ENCODE results near the gene SMIM27. TPM values are rescaled to one million over a fixed set of nuclear protein-coding genes. Genes with fewer than 3 reads are reported as not detected.

SMIM27 gene
- total and polyA plus RNA-seq, 2 of the 13 experiments (the other 11 are each of a cell fraction or from before 2014, with no cell fraction given): 17.9 to 19.0 TPM

- TF ChIP-seq ZNF556 (CRISPR knock-in tag; IDR thresholded peaks at IDR 0.05; ENCODE audit: borderline replicate concordance) (no peak), ZIK1 (CRISPR knock-in tag; IDR thresholded peaks at IDR 0.05; ENCODE audit: borderline replicate concordance, low read depth) (no peak), ZNF530 (CRISPR knock-in tag; IDR thresholded peaks at IDR 0.05; ENCODE audit: low read depth) (no peak), ZNF7 (CRISPR knock-in tag; IDR thresholded peaks at IDR 0.05) (no peak), NCOA5 (CRISPR knock-in tag; IDR thresholded peaks at IDR 0.05) (no peak), ZBTB42 (CRISPR knock-in tag; IDR thresholded peaks at IDR 0.05) (no peak), SP140L (CRISPR knock-in tag; IDR thresholded peaks at IDR 0.05; ENCODE audit: borderline replicate concordance) (no peak)
- no peak overlapping the region for H3K27ac ChIP-seq (ENCODE audit: extremely low read length, insufficient read depth, low read length)
- FAIRE-seq (no peak), ATAC-seq (no peak), DNase-seq (ENCODE audit: low spot score) (no peak)
- no peak overlapping the region for H3K4me2 ChIP-seq (ENCODE audit: low read depth, low read length)
- H3K36me3 ChIP-seq (replicated peaks in 1 of 2; ENCODE audit: control insufficient read depth in 1 of 2, insufficient read depth in 2 of 2, low read length in 2 of 2): peaks cover 7 to 34% of the 10 kb centered on the region in 2 experiments; a peak in 4 of 5 replicates
- H3K4me1 ChIP-seq (ENCODE audit: insufficient read depth, low read length): peaks cover 24% of the 10 kb centered on the region
- intact Hi-C loops (cut with micrococcal nuclease; ENCODE audit: unreplicated experiment) (no loop called here), in situ Hi-C loops (cut with HindIII; ENCODE audit: extremely low pct_ligation_motif_present, low pct_unique_long_range_greater_than_20kb) (loop anchor here (5.0 kb wide), 1 partner anchor 188 kb away; the partner anchor contains the start of gene ACO1)
- BruUV-seq (replicated peaks): no TSS peak
- WGBS (ENCODE audit: low lambda C conversion rate): 98% methylated on average over 4 of the region's 4 CpGs
- peaks cover 32% of the 10 kb centered on the region for H3K79me2 ChIP-seq (ENCODE audit: insufficient read depth, low read length)
- H4K20me1 ChIP-seq (ENCODE audit: insufficient read depth, low read length): no peaks in the 10 kb centered on the region
- no peak overlapping the region for H3K4me3 ChIP-seq (replicated peaks in 1 of 3; ENCODE audit: insufficient read depth in 1 of 3, low read depth in 2 of 3, low read length in 3 of 3)
- no peak overlapping the region for H3K9ac ChIP-seq (ENCODE audit: insufficient read depth, low read depth, low read length)
- ChIA-PET POLR2A (no interaction called here), CTCF (ENCODE audit: low intra/inter-chr PET ratio, low total read pairs) (interaction anchor here (1.2 kb wide), 1 partner anchor 191 kb away, joined by 4 read pairs; no protein-coding TSS in a partner anchor)
- H3K9me3 ChIP-seq (ENCODE audit: low read length): no peaks in the 10 kb centered on the region
- H3K27me3 ChIP-seq (ENCODE audit: control insufficient read depth in 1 of 2, insufficient read depth in 2 of 2, low read length in 2 of 2): no peaks in the 10 kb centered on the region; a peak in 1 of 5 replicates
- H2AFZ ChIP-seq (ENCODE audit: low read length): no peak overlapping the region
Measured at GRCh38 chr9:32570262-32570661, 18.1 kb downstream of the SMIM27 start.

Data from HepG2 (cell line).